Activated T-cell treated with anti-CD3 and anti-CD28 coated beads for 24 hours (primary cell): ENCODE results near the gene TBL3.

Experiments used
- DNase-seq: peaks from one replicate; pipeline ENCODE4 v3.0.0-alpha.2; 2020; ENCODE audit warnings: low read depth

The TBL3 gene

GRCh38 chr16:2016407-2016922 lies 44.6 kb downstream of the TBL3 start:
- no peak for DNase-seq

- DNase-seq: no peak
These were observed 47.7 kb downstream of the TBL3 start, which contains the start of gene NPW for GRCh38 chr16:2019518-2019920. Gene NPW (plus strand): TSS chr16:2019785.

- DNase-seq: no peak
These were observed 48.3 kb downstream of the TBL3 start for GRCh38 chr16:2019921-2020831.

- DNase-seq: no peak
These were observed 50.9 kb downstream of the TBL3 start for GRCh38 chr16:2022723-2023091.

GRCh38 chr16:2023092-2024031 lies 51.5 kb downstream of the TBL3 start:
- peak; percentile 93 for DNase-seq

GRCh38 chr16:2024032-2024420 lies 52.2 kb downstream of the TBL3 start:
- DNase-seq: no peak

GRCh38 chr16:2025251-2025650 lies 53.4 kb downstream of the TBL3 start:
- no peak for DNase-seq

GRCh38 chr16:2025878-2026460 lies 54.1 kb downstream of the TBL3 start:
- DNase-seq: no peak

GRCh38 chr16:2026461-2027023 lies 54.7 kb downstream of the TBL3 start, which contains the start of gene NHERF2:
Gene NHERF2 (plus strand): TSS chr16:2026902. CDS start chr16:2027006, 104 bp downstream.
- no peak for DNase-seq

- DNase-seq: no peak
These were observed 55.5 kb downstream of the TBL3 start for GRCh38 chr16:2027024-2028010.

- DNase-seq: no peak
These were observed 56.3 kb downstream of the TBL3 start for GRCh38 chr16:2028146-2028545.

- DNase-seq: no peak
These were observed 56.9 kb downstream of the TBL3 start for GRCh38 chr16:2028620-2029220.

- no peak for DNase-seq
These were observed 57.5 kb downstream of the TBL3 start for GRCh38 chr16:2029350-2029749.

GRCh38 chr16:2030036-2030435 lies 58.2 kb downstream of the TBL3 start:
- DNase-seq: no peak

- no peak for DNase-seq
These were observed 59.3 kb downstream of the TBL3 start for GRCh38 chr16:2031081-2031577.
